GM12874 (cell line): ENCODE data around the gene C11orf98.

Experiments used
- TF ChIP-seq, protein P1 (sequence below): IDR thresholded peaks from 2 replicates; pipeline ENCODE4 v1.5.1; 2011; ENCODE audit warnings: low read depth, mild to moderate bottlenecking, control low read depth, low read length, moderate library complexity; ENCODE audit not compliant: insufficient read depth

C11orf98 gene

DNA sequence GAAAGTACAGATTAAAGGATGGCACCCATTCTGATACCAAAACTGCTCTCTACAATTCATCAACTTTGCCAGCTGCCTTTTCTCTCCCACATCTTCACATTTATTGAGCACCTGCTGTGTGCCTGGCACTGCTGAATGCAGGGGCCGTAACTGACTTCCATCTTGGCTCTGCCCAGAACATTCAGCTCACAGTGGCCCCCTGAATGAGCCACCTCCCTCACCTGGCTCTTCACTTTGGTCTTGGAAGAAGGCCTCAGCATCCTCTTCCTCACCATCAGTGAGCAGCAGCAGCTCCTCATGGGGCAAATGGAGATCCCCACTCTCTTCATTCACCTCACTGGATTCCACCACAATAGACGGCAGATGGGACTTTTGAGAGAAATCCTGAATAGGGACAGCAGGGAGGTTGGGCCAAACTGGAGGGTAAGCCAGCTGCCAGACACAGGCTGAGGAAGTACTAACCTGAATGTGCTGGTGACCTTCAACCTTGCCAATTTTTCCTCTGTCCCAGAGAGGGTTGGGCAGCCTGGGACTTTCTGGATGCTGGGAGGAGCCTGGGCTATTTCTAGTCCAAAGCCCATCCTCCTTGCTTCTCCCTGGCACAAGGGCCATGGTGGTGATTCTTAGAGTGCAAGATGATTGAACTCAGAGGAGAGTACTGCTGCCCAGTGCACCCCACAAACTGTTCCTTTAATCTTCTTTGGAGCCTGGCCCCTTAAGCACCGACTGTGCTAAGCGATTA lies 4.6 kb upstream of the C11orf98 start:
- TF ChIP-seq, protein P1, sequence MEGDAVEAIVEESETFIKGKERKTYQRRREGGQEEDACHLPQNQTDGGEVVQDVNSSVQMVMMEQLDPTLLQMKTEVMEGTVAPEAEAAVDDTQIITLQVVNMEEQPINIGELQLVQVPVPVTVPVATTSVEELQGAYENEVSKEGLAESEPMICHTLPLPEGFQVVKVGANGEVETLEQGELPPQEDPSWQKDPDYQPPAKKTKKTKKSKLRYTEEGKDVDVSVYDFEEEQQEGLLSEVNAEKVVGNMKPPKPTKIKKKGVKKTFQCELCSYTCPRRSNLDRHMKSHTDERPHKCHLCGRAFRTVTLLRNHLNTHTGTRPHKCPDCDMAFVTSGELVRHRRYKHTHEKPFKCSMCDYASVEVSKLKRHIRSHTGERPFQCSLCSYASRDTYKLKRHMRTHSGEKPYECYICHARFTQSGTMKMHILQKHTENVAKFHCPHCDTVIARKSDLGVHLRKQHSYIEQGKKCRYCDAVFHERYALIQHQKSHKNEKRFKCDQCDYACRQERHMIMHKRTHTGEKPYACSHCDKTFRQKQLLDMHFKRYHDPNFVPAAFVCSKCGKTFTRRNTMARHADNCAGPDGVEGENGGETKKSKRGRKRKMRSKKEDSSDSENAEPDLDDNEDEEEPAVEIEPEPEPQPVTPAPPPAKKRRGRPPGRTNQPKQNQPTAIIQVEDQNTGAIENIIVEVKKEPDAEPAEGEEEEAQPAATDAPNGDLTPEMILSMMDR = no peak

DNA sequence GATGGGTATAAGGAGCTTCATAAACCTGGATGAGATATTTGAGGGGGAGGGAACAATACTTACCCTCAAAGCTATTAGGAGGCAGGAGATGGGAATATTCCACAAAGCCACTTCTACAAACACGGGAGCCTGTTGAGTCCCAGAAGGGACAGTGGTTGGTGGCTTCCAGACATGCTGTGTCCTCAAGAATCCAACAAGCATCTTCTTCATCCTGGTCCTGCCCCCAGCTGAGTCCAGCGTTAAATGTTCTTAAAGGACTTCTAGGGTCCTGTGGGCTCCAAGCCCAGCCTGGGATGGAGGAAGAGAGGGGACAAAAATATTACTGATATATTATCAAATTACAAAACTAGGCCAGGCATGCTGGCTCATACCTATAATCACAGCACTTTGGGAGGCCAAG lies 2.5 kb upstream of the C11orf98 start:
- TF ChIP-seq, protein P1 = no peak

DNA sequence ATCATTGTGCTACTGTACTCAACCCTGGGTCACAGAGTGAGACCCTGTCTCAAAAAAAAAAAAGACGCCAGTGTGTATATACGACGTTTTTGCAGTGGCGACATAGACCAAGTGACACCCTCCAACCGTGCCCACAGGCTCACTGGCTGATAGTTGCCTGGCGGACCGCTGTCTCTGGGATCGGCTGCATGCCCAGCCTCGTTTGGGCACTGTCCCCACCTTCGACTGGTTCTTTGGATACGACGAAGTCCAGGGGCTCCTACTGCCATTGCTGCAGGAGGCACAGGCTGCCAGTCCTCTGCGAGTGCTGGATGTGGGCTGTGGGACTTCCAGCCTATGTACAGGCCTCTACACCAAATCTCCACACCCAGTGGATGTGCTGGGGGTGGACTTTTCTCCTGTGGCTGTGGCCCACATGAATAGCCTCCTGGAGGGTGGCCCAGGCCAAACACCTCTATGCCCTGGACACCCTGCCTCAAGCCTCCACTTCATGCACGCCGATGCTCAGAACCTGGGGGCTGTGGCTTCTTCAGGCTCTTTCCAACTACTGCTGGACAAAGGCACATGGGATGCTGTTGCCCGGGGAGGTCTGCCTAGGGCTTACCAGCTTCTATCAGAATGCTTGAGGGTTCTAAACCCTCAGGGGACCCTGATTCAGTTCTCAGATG lies 1.4 kb upstream of the C11orf98 start:
- TF ChIP-seq, protein P1 = no peak

DNA sequence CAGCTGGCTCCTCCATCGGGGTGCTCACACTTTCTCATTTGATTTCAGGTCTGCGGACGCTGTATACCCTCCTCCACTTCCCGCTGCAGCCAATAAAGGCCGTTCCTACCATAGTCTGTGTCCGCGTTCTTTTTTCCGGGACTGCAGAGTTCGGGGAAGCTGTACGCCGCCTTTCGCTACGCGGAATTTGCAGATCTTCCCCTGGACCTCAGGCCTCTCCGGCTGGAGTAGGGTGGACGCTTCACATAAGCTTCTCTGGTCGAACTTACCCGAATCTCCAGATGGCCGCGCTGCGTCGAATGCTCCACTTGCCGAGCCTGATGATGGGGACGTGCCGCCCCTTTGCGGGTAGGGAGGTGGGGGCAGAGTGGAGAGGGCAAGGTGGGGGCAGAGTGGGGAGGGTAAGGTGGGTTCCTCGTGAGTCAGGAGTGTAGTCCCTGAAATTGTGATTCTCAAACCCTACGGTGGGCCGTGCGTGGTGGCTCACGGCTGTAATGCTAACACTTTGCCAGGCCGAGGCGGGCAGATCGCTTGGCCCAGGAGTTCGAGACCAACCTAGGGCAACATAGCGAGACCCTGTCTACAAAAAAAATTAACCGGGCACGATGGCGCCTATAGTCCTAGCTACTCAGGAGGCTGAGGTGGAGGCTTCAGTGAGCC lies 719 bp upstream of the C11orf98 start:
- TF ChIP-seq, protein P1 = no peak

DNA sequence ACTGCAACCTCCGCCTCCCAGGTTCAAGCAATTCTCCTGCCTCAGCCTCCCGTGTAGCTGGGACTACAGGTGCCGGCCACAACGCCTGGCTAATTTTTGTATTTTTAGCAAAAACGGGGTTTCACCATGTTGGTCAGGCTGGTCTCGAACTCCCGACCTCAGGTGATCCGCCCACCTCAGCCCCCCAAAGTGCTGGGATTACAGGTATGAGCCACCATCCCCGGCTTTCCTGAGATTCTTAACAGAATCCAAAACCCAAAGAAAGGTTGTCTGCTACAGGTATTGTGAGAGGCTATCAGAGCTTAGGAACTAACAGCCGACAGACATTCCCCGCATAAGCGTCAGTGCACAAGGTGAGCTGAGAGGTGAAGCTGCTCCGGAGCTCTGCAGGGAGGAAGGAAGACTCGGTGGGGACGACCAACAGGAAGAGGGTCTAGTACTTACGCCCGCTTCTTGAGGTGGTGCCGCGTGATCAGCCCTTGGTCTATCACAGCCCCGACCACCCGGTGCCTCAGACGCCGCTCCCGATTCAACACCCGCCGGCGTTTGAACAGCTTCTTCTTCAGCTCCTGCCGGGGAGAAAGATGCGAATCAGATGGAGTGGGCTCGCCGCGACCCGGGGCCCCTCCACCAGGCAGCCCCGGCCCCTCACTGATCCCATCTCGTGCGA lies 470 bp downstream of the C11orf98 start:
- TF ChIP-seq, protein P1 = no peak

DNA sequence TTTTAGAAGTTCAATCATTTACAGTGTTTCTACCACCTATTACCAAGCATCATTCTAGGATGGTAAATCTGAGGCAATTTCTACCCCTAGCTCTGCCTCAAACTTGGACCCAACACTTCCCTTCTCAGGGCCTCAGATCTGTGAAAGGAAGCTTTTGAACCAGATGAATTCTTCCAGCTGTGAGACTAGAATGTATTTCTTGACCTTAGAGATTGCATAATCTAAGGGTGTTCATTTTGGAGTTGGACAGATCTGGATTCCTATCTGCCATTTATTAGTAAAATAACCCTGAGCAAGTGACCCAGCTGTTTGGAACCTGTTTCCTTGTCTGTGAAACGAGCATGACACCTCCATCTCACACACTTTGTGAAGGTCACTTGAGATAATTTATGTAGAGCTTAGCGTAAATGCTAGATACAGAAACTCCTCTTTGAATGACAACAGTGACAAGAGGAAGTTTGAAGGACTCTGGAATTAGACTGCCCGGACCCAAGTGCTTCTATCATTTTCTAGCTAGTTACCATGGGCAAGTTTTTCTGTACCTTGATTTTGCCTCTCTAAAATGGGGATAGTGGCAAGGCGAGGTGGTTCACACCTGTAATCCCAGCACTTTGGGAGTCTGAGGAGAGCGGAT lies 8.1 kb downstream of the C11orf98 start:
- TF ChIP-seq, protein P1 = no peak
